GM12865 (cell line): Measurements from ENCODE around the gene RSRC1.
"Not testable (repeated sequence)": the region's sequence is repeated elsewhere in the genome, so short reads cannot be mapped to it uniquely, and the experiment has no call there.

Source experiments
- DNase-seq: peaks from one replicate; pipeline ENCODE4 v3.0.0; 2010; ENCODE audit warnings: low read depth
- H3K4me3 ChIP-seq: 2 replicates; pipeline ENCODE4 v1.5.1; 2011; ENCODE audit warnings: mild to moderate bottlenecking, low read depth, low read length, control low read depth
- TF ChIP-seq, protein P1 (sequence below): IDR thresholded peaks from 2 replicates; pipeline ENCODE4 v1.5.1; 2011; ENCODE audit warnings: low read length, control low read depth, low read depth, inconsistent platforms; ENCODE audit not compliant: insufficient read depth; ENCODE audit errors: missing control alignments

RSRC1 gene

DNA sequence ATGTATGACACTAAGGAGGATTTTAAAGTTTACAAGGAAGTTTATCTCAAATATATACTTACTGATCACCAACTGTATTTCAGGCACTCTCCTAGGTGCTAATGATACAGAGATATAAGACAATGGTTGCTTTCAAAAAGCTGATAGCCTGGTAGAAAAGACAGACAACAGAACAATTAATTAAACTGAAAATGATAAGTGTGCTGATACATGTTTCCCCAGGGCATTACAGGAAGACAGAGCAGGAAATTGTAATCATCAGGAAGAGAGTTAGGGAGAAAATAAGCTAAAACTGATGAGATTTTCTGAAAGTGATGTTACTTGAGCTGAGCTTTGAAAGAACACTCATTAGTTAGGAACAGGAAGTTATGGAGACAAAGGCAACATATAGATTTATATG, 229.7 kb downstream of the RSRC1 start:
- no peak for DNase-seq
- no peak overlapping the region for H3K4me3 ChIP-seq
- TF ChIP-seq, protein P1, sequence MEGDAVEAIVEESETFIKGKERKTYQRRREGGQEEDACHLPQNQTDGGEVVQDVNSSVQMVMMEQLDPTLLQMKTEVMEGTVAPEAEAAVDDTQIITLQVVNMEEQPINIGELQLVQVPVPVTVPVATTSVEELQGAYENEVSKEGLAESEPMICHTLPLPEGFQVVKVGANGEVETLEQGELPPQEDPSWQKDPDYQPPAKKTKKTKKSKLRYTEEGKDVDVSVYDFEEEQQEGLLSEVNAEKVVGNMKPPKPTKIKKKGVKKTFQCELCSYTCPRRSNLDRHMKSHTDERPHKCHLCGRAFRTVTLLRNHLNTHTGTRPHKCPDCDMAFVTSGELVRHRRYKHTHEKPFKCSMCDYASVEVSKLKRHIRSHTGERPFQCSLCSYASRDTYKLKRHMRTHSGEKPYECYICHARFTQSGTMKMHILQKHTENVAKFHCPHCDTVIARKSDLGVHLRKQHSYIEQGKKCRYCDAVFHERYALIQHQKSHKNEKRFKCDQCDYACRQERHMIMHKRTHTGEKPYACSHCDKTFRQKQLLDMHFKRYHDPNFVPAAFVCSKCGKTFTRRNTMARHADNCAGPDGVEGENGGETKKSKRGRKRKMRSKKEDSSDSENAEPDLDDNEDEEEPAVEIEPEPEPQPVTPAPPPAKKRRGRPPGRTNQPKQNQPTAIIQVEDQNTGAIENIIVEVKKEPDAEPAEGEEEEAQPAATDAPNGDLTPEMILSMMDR: no peak

GRCh38 chr3:158340951-158341350, 231.1 kb downstream of the RSRC1 start:
- not testable (repeated sequence) for DNase-seq, H3K4me3 ChIP-seq

DNA sequence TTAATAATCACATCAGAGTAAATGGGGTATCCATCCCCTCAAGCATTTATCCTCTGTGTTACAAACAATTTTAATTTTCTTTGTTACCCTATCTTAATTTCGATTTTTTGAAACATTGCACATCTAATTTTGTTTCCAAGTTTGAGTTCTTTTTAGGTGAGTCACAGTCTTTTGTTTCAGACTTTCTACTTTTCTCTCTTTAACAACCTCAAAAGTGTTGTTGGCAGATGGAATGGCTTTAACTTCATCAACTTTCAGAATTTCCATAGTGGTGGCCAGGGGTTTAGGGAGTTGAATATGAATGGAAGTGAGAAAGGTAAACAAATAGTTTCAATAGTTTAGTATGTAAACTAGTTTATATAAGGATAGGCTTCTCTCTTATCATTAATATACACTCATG, 238.1 kb downstream of the RSRC1 start:
- H3K4me3 ChIP-seq: no peak overlapping the region
- DNase-seq: no peak
- TF ChIP-seq, protein P1: no peak

GRCh38 chr3:158350971-158351370, 241.1 kb downstream of the RSRC1 start:
- TF ChIP-seq, protein P1: no peak
- DNase-seq: no peak
- H3K4me3 ChIP-seq: no peak overlapping the region

- no peak overlapping the region for H3K4me3 ChIP-seq
- DNase-seq: peak; percentile 35
- TF ChIP-seq, protein P1: no peak
Measured at GRCh38 chr3:158352551-158352950, 242.7 kb downstream of the RSRC1 start.

DNA sequence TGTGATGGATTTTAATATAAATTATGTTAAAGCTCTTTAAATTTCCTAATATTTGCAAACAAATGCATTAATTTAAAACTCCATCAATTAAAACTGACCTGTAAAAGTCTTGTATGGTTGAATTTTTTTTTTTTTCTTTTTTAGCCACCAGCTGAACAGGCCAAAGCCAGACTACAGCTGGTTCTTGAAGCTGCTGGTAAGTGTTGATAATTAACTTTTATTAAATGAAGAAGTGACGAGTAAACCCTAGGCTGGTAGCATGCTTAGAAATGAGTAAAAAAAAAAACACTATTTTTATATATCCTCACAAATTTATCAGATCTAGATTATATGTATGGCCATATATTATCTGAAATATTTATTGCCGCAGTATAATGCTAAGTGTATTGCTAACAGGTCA, 244.8 kb downstream of the RSRC1 start:
- no peak for DNase-seq
- TF ChIP-seq, protein P1: no peak
- H3K4me3 ChIP-seq: no peak overlapping the region

- peak; percentile 69 for DNase-seq
- H3K4me3 ChIP-seq: no peak overlapping the region
- TF ChIP-seq, protein P1: no peak
Measured at GRCh38 chr3:158355623-158356588, 246.0 kb downstream of the RSRC1 start.
